ENCODE measurements around the gene MICAL3. TPM values are rescaled to one million over a fixed set of nuclear protein-coding genes. Genes with fewer than 3 reads are reported as not detected.
A peak's percentile ranks its signal among the peaks of the same experiment; 100 is the strongest.

The MICAL3 gene
- total and polyA plus RNA-seq, 2 donors from 2014 or later, result 5.0 to 99.4 TPM

DNA sequence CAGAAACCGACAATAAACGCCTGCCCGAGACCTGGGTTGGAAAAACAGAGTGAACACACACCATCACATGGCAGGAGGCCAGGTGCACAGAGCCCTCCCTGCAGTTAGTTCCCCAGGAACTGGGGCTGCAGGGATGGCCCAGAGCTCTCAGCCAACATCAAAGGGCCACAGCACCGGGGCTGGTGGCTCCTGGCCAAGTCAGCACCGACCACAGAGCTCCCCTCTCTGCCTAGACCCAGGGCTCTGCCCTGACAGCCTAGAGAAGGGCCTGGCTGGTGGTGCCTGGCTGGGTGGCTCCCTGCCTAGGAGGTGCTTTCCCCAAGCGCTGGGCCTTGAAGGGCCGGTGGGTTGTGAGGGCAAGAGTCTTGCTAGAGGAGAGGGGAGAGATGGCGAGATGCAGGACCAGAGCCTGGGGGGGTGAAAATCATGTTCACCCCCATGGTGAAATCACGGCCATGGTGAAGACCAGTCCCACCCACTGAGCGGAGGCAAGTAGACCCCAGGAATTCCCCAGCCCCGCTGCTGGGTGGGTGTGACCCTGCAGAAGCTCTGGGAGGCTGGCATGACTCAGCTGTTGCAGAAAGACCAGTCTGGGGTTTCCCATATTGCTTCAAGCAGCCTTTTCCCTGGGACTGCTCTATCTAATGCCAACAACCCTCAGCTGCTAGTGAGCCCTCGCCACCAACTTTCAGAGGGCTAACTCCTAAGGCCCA is 242.9 kb downstream of the MICAL3 start:
- Histone ChIP-seq H3K36me3 (ENCODE audit: control insufficient read depth in 2 of 3, insufficient read depth in 3 of 3, low read length in 3 of 3) (no peaks in the 10 kb centered on the region), H3K27me3 (ENCODE audit: control insufficient read depth, insufficient read depth, low read length) (no peaks in the 10 kb centered on the region), H3K9me3 (ENCODE audit: control insufficient read depth in 2 of 3, insufficient read depth in 1 of 3, low read length in 3 of 3) (no peaks in the 10 kb centered on the region), H3K4me3 (ENCODE audit: low read length in 3 of 3) (no peak overlapping the region), H3K4me1 (ENCODE audit: control insufficient read depth in 2 of 3, insufficient read depth in 2 of 3, low read depth in 1 of 3, low read length in 3 of 3) (no peaks in the 10 kb centered on the region), H3K9ac (ENCODE audit: low read length in 3 of 3) (no peak overlapping the region), H3K27ac (ENCODE audit: low read depth in 2 of 2, low read length in 2 of 2) (no peak overlapping the region)
- no peak for FAIRE-seq
- peak in 1 of 5 donors; percentile 82 for DNase-seq
- intact Hi-C loops (cut with DNase I), result no loop called here
- TF ChIP-seq, protein P1, sequence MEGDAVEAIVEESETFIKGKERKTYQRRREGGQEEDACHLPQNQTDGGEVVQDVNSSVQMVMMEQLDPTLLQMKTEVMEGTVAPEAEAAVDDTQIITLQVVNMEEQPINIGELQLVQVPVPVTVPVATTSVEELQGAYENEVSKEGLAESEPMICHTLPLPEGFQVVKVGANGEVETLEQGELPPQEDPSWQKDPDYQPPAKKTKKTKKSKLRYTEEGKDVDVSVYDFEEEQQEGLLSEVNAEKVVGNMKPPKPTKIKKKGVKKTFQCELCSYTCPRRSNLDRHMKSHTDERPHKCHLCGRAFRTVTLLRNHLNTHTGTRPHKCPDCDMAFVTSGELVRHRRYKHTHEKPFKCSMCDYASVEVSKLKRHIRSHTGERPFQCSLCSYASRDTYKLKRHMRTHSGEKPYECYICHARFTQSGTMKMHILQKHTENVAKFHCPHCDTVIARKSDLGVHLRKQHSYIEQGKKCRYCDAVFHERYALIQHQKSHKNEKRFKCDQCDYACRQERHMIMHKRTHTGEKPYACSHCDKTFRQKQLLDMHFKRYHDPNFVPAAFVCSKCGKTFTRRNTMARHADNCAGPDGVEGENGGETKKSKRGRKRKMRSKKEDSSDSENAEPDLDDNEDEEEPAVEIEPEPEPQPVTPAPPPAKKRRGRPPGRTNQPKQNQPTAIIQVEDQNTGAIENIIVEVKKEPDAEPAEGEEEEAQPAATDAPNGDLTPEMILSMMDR (IDR thresholded peaks at IDR 0.05; ENCODE audit: borderline replicate concordance, extremely low read depth, insufficient read depth), result no peak

DNA sequence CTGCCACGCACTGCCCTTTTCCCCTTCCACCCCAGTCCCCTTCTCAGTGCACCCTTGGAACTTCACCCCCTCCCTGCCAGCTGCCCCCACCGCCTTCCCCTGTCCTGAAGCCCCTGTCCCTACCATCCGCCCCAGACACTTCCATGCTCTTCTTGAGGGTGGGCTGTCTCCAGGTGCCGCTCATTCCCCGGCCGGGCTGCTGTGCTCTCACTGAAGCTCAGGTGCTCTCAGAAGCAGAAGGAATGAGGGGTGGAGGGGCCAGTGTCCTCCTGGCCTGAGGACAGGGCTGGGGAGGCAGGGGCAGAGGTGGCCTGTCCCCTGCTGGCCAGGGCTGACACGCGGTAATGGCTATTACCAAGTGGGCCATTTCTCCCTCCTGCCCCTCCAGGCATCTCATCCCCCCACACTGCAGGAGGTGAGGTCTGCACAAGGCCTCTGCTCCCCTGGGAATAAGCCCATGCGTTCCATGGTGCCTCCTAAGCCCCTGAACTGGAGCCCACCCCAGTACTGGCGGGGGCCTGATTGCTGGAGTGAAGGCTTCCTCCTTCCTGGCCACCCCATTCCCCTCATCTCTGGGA is 243.5 kb downstream of the MICAL3 start:
- TF ChIP-seq, protein P1 (IDR thresholded peaks at IDR 0.05; ENCODE audit: borderline replicate concordance, extremely low read depth, insufficient read depth), result no peak
- no peak overlapping the region for H3K4me3 ChIP-seq (ENCODE audit: low read length in 3 of 3)
- H3K4me1 ChIP-seq (ENCODE audit: control insufficient read depth in 2 of 3, insufficient read depth in 2 of 3, low read depth in 1 of 3, low read length in 3 of 3), result no peaks in the 10 kb centered on the region
- intact Hi-C loops (cut with DNase I), result no loop called here
- H3K36me3 ChIP-seq (ENCODE audit: control insufficient read depth in 2 of 3, insufficient read depth in 3 of 3, low read length in 3 of 3), result no peaks in the 10 kb centered on the region
- no peaks in the 10 kb centered on the region for H3K9me3 ChIP-seq (ENCODE audit: control insufficient read depth in 2 of 3, insufficient read depth in 1 of 3, low read length in 3 of 3)
- FAIRE-seq (no peak), DNase-seq (peak in 1 of 5 donors; percentile 68)
- no peaks in the 10 kb centered on the region for H3K27me3 ChIP-seq (ENCODE audit: control insufficient read depth, insufficient read depth, low read length)
- no peak overlapping the region for H3K27ac ChIP-seq (ENCODE audit: low read depth in 2 of 2, low read length in 2 of 2)
- H3K9ac ChIP-seq (ENCODE audit: low read length in 3 of 3), result no peak overlapping the region

DNA sequence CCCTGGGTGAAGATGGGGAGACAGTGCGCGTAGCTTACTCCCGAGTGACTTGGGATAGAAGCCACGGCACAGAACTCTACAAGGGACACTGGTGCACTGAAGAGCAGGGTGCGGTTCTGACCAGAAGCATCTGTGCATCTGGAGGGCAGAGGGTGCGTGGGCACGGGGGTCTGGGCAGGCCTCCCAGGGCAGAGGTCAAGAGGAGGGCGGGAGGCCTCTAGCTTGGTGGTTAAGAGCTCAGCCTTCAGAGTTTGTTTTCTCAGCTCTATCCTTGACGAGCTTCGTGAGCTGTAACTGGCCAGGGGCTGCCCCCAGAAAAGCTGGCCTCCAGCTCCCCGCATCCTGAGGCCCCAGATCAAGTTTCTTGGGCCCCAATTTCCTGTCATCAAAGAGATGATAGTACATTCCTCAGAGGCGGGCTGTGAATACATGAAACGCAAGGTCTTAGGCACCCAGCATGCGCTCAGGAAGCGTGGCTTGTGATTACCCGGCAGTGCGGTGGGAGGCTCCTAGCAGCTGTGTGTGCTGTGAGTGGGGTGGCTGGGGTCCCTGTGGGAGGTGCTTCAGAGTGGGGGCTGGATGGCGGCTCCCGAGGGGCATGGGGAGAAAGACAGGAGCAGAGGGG is 244.1 kb downstream of the MICAL3 start:
- DNase-seq (peak in 1 of 5 donors; percentile 60), FAIRE-seq (no peak)
- TF ChIP-seq, protein P1 (IDR thresholded peaks at IDR 0.05; ENCODE audit: borderline replicate concordance, extremely low read depth, insufficient read depth), result no peak
- H3K27me3 ChIP-seq (ENCODE audit: control insufficient read depth, insufficient read depth, low read length), result no peaks in the 10 kb centered on the region
- no peaks in the 10 kb centered on the region for H3K9me3 ChIP-seq (ENCODE audit: control insufficient read depth in 2 of 3, insufficient read depth in 1 of 3, low read length in 3 of 3)
- H3K27ac ChIP-seq (ENCODE audit: low read depth in 2 of 2, low read length in 2 of 2), result no peak overlapping the region
- H3K9ac ChIP-seq (ENCODE audit: low read length in 3 of 3), result no peak overlapping the region
- no peaks in the 10 kb centered on the region for H3K4me1 ChIP-seq (ENCODE audit: control insufficient read depth in 2 of 3, insufficient read depth in 2 of 3, low read depth in 1 of 3, low read length in 3 of 3)
- intact Hi-C loops (cut with DNase I), result no loop called here
- no peak overlapping the region for H3K4me3 ChIP-seq (ENCODE audit: low read length in 3 of 3)
- H3K36me3 ChIP-seq (ENCODE audit: control insufficient read depth in 2 of 3, insufficient read depth in 3 of 3, low read length in 3 of 3), result no peaks in the 10 kb centered on the region
